GM19099 (cell line): ENCODE data around the gene SPOCD1.

ENCODE experiments used
- POLR2A ChIP-seq: IDR thresholded peaks from 3 replicates; pipeline ENCODE4 v1.6.1; 2011; ENCODE audit warnings: low read depth; ENCODE audit not compliant: insufficient read length; ENCODE audit errors: extremely low read depth

Gene SPOCD1

DNA sequence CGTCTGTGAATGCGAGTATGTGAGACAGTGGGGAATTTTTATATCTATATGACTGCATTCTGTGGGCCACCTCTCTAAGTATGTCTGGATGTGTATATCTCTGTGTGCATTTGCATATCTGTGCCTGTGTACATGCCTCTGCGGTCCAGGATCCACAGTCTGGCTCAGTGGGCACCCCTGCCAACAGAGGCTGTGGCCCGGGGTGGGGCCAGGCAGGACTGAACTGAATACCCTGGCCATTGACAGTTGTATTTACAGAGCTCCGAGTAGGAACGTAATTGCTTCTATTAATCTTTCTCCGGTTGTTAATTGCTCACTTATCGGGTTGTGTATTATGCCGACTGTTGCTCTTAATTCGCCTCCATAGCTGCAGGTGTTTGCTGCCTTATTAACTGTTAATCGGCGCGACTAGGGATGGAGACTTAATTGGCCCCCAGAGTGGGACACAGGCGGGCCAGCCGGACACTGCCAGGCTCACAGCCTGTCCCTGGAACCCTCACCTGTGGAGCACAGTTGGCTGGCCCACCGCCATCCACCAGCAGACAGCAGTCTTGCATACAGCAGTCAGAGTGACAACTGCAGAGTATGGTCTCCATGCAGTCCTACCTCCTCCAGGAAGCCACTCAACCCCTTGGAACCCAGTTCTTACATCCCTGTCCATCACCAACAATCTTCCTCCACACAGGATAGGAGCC lies 29.3 kb downstream of the SPOCD1 start:
- no peak for TF ChIP-seq POLR2A

DNA sequence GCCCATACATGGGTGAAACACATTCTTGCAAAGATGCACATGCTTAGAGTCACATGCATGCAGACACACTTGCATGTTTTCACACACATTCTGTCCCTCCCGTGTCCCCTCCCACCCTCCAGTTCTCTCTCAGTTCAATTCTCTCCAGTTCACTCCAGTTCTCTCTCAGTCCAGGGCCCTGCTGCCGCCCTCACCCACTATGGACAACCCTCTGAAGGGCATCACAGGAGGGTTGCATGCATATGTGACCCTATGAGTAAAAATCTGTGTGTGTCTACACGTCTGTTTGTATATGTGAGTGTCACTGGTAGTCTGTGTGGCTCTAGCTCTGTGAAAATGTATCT lies 29.9 kb downstream of the SPOCD1 start:
- no peak for TF ChIP-seq POLR2A

DNA sequence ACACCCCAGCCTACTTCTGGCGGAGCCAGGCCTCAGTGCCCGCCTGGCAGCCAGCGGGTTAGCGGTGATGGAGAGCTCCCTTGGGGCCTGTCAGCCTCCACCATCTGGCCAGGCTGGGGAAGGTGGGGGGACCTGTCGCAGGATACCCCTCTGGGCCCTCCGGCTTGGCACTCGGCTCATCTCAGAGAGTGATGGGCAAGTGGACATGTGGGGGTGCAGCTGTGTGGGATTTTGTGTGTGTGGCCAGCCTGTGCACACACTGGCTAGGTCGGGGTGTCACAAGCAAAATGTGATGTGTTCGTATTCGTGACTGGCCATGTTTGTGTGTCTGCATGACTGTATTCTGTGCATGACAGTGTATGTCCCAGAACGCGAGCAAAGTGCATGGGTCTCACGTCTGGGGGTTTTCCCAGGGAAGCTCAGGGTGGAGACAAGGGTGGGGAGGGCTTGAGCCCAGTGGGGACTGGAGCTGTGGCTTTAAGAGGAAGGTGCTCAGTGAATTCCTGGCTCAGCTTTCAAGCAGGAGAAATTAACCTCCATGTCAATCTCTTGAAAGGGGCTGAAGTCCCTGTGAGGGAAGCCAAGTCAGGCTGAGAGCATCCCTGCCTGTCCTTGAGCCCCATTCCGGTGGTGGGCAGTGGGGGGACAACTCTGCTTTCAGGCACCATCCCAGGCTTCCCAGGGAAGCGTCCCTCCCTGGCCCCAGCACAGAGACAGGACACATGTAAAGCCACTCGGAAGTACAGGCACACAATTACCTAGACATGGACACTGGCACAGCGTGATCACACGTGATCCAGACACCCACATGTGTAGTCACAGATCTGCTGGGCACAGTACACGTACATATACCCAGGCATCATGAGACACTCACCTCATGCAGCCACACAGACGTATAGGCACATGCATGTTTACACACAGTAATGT lies 30.5 kb downstream of the SPOCD1 start:
- no peak for TF ChIP-seq POLR2A

DNA sequence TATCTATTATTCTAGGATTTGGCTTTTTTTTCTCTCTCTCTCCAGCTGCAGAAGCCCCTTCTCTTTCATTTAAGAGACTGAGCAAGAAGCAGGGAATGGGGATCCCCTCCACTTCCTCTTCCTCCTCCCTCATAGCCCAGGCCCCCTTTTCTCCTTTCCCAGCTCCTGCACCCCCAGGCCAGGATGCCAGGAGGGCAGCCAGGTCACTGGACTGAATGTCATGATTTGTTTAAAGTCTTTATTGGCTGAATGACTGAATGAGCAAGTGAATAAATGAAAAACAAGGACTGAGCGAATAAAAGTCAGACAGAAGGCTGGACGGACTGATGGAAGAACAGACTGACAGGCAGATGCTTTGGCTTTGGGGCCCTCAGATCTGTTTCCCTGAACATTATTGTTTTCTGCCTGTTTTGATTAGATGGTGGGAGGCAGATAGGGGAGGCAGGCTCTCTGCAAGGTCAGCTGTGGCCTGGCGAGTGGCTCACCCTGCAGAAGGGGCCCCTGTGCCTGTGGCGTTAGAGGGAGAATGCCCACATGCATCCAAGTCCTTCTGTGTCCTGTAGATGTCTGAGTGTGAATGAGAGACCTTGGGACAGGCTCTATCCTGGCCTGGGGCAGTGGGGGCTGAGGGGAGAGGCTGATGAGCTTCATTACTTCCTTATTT lies 31.3 kb downstream of the SPOCD1 start:
- TF ChIP-seq POLR2A: no peak

DNA sequence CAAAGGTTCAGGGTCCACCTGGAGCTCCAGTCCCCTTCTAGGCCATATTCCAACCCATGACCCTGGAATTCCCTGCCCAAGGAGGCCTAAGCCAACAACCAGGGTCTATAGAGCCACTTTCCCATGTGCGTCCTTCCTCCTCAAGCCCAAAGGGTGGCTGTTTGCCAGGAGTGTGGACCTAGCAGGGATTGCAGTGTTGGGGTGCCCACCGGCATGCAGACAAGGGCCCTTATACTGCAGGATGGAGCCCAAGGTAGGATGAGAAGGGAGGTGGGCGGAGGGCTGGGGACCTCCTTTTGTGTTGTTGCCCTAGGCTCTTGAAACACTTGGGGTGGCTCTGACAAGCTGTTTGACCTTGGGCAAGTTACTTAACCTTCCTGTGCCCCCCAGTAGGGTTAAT lies 32.0 kb downstream of the SPOCD1 start:
- no peak for TF ChIP-seq POLR2A

DNA sequence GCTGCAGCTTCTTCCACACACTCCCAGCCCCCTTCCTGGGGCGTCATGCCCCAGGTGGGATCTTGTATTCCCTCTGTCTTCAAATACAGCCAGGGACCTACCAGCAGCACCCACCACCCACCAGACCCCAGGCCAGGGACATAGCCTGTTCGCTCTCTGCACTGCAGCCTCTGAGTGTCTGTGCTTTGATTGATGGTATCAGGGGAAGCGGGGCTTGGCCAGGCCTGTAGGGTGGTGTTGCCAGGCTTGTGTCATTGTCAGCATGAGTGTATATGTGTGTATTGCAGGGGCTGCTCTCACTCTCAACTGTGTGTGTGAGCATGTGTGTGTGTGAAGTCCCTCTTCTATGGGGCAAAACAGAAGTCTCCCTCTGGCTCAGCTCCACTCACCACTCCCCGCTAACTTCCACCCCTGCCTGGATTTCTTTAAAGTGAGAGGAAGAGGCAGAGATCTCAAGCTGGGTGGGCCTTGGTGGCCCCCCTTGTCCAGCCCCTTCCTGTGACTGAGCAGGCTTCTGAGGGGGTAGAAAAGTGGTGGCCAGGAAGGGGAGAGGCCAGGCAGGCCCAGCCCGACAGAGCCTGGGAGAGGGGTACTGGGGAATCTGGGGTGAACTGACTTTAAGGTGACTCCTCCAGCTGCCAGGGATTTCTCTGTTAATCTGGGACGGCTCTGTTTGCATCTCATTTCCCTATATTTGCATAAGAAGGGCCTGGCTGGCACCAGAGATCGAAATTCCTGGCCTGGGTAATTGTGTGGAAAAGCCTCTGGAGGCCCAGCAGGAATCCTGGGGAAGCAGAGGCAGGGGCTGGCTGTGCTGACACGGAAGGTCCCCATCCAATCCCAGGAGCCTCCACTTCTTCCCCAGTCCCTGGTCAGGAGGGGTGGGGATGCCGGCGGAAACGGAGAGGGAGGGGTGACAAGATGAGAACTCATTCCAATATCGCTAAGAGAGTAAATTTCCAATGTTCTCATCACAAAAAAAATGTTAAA lies 33.1 kb downstream of the SPOCD1 start:
- no peak for TF ChIP-seq POLR2A

DNA sequence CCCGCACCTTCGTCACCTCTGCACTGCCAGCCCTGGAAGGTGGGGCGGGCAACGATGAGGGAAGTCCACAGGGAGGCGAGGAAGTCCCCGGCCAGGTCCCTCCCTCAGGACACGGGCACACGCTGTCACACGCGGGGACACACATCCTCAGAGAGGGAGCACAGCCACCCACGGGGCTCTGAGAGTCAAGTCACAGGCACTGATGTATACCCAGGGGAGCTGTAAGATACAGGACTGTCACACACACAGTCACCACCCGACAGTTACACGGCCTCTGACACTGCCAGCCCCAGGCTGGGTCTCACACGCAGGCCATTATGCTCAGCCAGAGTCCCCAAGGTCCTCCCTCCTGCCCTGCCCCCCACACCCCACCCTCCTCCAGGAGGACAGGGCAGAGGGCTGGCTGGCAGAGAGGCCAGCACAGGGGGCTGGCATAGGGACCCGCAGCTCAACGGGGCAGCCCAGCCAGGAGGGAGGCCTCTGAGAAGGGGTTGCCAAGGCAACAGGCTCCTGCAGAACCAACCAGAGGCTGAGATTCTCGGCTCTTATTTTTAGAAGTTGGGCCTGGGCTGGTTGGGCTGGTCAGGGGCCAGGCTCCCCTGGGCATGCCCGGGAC lies 34.0 kb downstream of the SPOCD1 start:
- no peak for TF ChIP-seq POLR2A

DNA sequence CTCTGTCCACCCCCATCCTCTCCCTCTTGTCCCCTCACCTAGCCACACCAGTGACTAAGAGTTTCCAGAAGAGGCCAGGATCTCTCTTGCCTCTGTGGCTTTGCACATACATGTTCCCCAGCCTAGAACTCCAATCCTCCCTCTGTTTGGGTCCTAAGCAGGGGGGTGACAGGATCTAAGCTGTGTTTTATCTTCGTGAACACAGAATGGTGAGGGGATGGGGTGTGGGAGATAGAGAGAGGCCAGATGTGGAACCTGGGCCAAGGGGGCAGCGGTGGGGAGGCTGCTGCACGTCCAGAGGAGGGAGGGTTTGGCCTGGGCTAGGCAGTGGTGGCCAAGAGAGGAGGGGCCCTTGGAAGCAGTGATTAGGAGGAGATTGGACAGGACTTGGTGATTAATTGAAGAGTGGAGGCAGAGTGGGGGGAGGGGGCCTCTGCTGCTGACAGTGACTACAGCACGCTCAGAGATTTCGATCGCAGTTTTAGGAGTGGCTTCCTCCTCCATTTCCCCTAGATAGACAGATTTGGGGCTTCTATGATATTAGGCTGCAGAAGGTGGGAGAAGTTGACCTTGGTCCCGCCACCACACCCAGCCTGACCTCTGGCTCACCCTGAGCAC lies 34.6 kb downstream of the SPOCD1 start:
- TF ChIP-seq POLR2A: no peak

DNA sequence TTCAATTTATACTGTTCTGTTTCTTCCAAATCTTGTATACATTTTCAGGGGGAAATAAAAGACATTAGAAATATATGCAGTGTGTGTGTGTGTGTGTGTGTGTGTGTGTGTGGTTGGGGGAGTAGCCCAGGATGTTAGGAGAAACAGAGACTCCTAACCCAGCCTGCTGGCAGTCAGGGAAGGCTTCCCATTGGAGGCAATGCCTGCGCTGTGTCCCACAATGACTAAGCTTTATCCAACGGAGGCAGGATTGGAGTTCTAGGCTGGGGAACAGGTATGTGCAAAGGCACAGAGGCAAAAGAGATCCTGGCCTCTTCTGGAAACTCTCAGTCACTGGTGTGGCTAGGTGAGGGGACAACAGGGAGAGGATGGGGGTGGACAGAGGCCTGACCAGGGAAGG lies 35.2 kb downstream of the SPOCD1 start:
- no peak for TF ChIP-seq POLR2A

DNA sequence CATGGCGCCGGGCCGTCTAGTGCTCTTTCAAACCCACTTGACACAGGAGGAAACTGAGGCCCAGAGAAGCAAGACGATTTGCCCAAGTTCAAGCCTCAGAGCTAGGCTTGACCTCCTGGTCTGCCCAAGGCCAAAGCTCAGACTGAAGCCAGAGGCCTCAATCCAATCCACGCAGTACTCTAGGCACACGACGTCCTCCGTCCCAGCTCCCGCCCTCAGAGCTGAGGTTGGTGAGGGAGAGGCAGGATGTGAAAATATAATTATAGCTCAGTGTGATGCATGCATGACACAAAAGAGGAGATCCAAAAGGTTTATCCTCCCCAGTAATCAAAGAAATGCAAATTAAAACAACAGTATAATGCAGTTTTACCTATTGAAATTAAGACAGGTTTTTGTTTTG lies 36.1 kb downstream of the SPOCD1 start:
- TF ChIP-seq POLR2A: no peak

DNA sequence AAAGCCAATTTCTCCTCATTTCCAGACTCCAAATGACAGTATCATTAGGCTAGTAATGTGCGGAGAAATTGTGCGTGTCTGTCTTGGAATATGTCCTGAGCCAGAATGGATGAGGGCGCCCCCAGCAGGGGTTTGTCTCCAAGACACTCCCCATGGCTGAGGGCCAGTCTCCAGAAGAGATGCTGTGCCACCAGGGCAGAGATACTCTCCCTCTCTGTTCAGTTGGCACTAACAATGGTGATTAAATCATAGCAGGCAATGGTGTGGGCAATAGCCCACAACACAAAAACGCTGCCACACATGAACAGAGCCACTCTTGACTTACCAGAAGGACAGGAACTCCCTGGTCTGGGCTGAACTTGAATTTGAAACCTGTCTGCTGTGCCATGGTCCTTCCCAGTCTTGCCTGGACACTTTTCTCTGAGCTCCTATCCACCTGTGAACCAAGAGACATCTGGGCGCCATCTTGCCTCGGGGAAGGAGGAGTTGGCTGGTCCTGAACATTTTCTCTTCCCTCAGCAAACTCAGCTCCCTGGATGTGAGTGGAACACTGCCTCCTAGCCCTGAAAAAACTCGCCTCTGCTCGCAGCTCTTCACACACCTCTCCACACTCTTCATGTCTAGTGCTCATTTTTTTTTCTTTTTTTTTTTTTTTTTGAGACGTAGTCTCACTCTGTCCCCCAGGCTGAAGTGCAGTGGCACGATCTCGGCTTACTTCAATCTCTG lies 36.9 kb downstream of the SPOCD1 start:
- no peak for TF ChIP-seq POLR2A

DNA sequence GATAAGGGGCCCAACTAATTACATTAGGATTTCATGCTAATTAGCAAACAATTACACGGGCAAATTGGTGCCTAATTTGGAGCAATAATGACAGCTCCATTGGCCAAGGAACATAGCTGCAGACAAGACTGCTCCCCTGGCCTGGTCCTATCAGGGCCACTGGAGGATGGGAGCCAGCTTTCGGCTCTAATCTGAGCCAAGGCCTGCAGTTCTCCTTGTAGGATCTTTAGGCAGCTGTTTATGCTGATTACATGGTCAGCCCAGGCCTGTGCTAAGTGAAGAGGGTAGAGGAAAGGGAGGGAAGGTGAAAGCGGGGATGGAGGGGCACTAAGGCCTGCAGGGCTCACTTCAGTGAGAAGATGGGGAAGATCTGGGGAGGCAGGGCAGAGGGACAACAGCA lies 39.3 kb downstream of the SPOCD1 start:
- TF ChIP-seq POLR2A: no peak

DNA sequence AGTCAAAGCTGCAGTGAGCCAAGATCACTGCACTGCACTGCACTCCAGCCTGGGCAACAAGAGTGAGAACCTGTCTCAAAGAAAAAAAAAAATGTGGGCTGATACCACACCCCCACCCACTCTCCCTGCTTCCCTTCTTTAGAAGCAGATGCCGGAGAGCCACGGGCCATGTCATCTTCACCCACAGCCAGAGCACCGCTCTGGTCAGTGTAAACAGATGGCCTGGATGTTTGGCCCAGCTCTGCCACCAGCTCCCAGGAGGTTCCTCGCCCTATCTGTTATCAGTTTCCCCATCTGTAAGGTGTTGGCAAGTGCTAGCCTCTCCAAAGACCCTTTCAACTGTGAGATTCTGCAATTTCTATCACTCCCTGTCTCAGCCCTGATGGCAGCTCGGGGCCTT lies 39.8 kb downstream of the SPOCD1 start:
- TF ChIP-seq POLR2A: no peak

DNA sequence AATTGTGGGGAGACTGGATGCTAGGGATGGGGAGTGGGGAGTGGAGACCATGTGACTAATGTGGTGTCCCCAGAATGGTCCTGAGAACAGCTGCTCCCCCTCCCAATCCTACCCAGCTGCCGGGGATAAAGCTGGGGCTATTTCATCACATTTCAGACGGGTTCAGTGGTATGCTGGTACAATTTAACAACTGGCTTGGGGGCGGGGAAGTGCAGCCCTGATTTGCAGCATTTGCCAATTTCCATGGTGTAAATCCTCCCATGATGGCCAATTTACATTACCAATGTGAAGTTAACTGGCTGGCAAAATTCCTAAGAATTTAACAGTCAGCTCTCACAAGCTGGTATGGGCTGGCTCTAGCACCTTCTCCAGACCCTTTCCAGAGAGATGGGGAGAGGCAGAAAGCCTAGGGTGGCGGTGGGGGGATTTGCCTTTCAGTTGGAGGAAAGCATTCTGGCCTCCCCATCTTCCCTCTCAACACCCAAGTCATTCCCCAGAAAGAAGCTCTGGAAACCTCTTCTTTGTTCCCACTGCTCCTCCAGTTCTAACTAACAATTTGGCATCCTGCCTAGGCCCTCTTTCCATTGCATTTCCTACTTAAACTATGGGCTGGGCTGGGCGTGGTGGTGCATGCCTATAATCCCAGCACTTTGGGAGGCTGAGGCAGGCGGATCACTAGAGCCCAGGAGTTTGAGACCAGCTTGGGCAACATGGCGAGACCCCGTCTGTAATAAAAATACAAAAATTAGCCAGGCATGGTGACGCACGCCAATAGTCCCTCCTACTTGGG lies 40.4 kb downstream of the SPOCD1 start:
- no peak for TF ChIP-seq POLR2A
